Activated naive CD8-positive, alpha-beta T cell treated with anti-CD3 and anti-CD28 coated beads, Interleukin-2, amount 10 ng/mL, durations not matched to agents 7 days and 5 days (primary cell): ENCODE measurements around the gene RING1. TPM values are rescaled to one million over a fixed set of nuclear protein-coding genes. Genes with fewer than 3 reads are reported as not detected.
A peak's percentile ranks its signal among the peaks of the same experiment; 100 is the strongest.

Experiments used
- ATAC-seq: fragments of 150-1000 bp; cut with Tn5 transposase; one replicate; pipeline ENCODE4 v1.10.0; 2021; ENCODE audit warnings: low read depth, moderate library complexity
- POLR2A ChIA-PET: fragments of 350-600 bp; sonication (Branson Sonifier 250); formaldehyde crosslinking; loops from one replicate; lab custom pipeline; 2021; ENCODE audit warnings: antibody characterized with exemption; lab: Charles Lee
- DNase-seq: peaks from one replicate; pipeline ENCODE4 v3.0.0; 2021
- H3K27ac Mint-ChIP-seq: one replicate; pipeline ENCODE4 v1.8.0; 2022; ENCODE audit warnings: mild to moderate bottlenecking, mixed read lengths
- H3K27me3 Mint-ChIP-seq: one replicate; pipeline ENCODE4 v1.8.0; 2022; ENCODE audit warnings: mild to moderate bottlenecking, moderate library complexity, mixed read lengths
- H3K36me3 Mint-ChIP-seq: one replicate; pipeline ENCODE4 v1.8.0; 2021; ENCODE audit warnings: mild to moderate bottlenecking, mixed read lengths
- H3K4me1 Mint-ChIP-seq: one replicate; pipeline ENCODE4 v1.8.0; 2021; ENCODE audit warnings: mixed read lengths
- H3K4me3 Mint-ChIP-seq: one replicate; pipeline ENCODE4 v1.8.0; 2022; ENCODE audit warnings: mild to moderate bottlenecking, moderate library complexity, mixed read lengths
- H3K9me3 Mint-ChIP-seq: one replicate; pipeline ENCODE4 v1.8.0; 2021; ENCODE audit warnings: mixed read lengths
- total RNA-seq, 2 experiments: library from RNA; stranded (reverse); gene quantifications; one replicate each; pipeline ENCODE4 v1.2.3, GENCODE V29; 2021

Gene RING1
- total RNA-seq = 10 to 100 TPM; 41.2 to 41.8 TPM

- Mint-ChIP-seq H3K27ac (peak within 1 kb of the TSS; percentile 94), H3K4me1 (peaks cover 39% of the 10 kb centered on the region), H3K27me3 (peaks cover 8% of the 10 kb centered on the region), H3K36me3 (peaks cover 11% of the 10 kb centered on the region), H3K9me3 (no peaks in the 10 kb centered on the region), H3K4me3 (peak within 1 kb of the TSS; percentile 91)
- peak; percentile 53 for ATAC-seq
- POLR2A ChIA-PET = interaction anchor here (0.6 to 2.5 kb wide), 22 partner anchors 8 to 236 kb away, joined by 3 to 26 read pairs (median 4); partner anchors contain the start of genes B3GALT4, HLA-DPA1, RPS18 and VPS52
- peak; percentile 92 for DNase-seq
These were observed at the start of gene RING1 for GRCh38 chr6:33208091-33208967. RING1 (plus strand) TSS chr6:33208500; CDS start chr6:33208823, 323 bp downstream.

GRCh38 chr6:33160096-33160495 lies 48.2 kb upstream of the RING1 start:
- POLR2A ChIA-PET = interaction anchor here (1.5 kb wide), 1 partner anchor 38 kb away, joined by 3 read pairs; no protein-coding TSS in a partner anchor
- Mint-ChIP-seq H3K4me3 (no peak overlapping the region), H3K27me3 (peaks cover 5% of the 10 kb centered on the region), H3K27ac (no peak overlapping the region), H3K9me3 (no peaks in the 10 kb centered on the region), H3K4me1 (peaks cover 4% of the 10 kb centered on the region), H3K36me3 (no peaks in the 10 kb centered on the region)
- DNase-seq (no peak), ATAC-seq (no peak)

- Mint-ChIP-seq H3K36me3 (no peaks in the 10 kb centered on the region), H3K9me3 (no peaks in the 10 kb centered on the region), H3K27ac (peak overlapping the region; percentile 83), H3K27me3 (peaks cover 5% of the 10 kb centered on the region), H3K4me3 (peak overlapping the region; percentile 88), H3K4me1 (peaks cover 4% of the 10 kb centered on the region)
- DNase-seq = no peak
- POLR2A ChIA-PET = interaction anchor here (1.6 kb wide), 1 partner anchor 87 kb away, joined by 7 read pairs; no protein-coding TSS in a partner anchor
- ATAC-seq = no peak
These were observed 47.5 kb upstream of the RING1 start for GRCh38 chr6:33160728-33161344.

GRCh38 chr6:33161354-33162331 lies 46.7 kb upstream of the RING1 start:
- DNase-seq (peak; percentile 93), ATAC-seq (peak; percentile 94)
- POLR2A ChIA-PET = interaction anchor here (0.9 to 1.6 kb wide), 2 partner anchors 47 to 87 kb away, joined by 4 to 7 read pairs; partner anchors contain the start of gene RING1
- H3K9me3 Mint-ChIP-seq = no peaks in the 10 kb centered on the region
- H3K4me3 Mint-ChIP-seq = peak overlapping the region; percentile 88
- peaks cover 4% of the 10 kb centered on the region for H3K4me1 Mint-ChIP-seq
- H3K27me3 Mint-ChIP-seq = peaks cover 5% of the 10 kb centered on the region
- peak overlapping the region; percentile 83 for H3K27ac Mint-ChIP-seq
- H3K36me3 Mint-ChIP-seq = no peaks in the 10 kb centered on the region

- ATAC-seq = no peak
- DNase-seq = no peak
- H3K4me3 Mint-ChIP-seq = no peak overlapping the region
- H3K36me3 Mint-ChIP-seq = no peaks in the 10 kb centered on the region
- no peak overlapping the region for H3K27ac Mint-ChIP-seq
- H3K4me1 Mint-ChIP-seq = peaks cover 4% of the 10 kb centered on the region
- peaks cover 3% of the 10 kb centered on the region for H3K27me3 Mint-ChIP-seq
- POLR2A ChIA-PET = no interaction called here
- no peaks in the 10 kb centered on the region for H3K9me3 Mint-ChIP-seq
These were observed 44.8 kb upstream of the RING1 start for GRCh38 chr6:33163540-33163939.

GRCh38 chr6:33164176-33164575 lies 44.1 kb upstream of the RING1 start:
- no peak for DNase-seq
- Mint-ChIP-seq H3K4me1 (peaks cover 4% of the 10 kb centered on the region), H3K9me3 (no peaks in the 10 kb centered on the region), H3K27me3 (peaks cover 3% of the 10 kb centered on the region), H3K4me3 (no peak overlapping the region), H3K36me3 (no peaks in the 10 kb centered on the region), H3K27ac (no peak overlapping the region)
- ATAC-seq = no peak
- POLR2A ChIA-PET = no interaction called here

- H3K4me3 Mint-ChIP-seq = no peak overlapping the region
- no peak overlapping the region for H3K27ac Mint-ChIP-seq
- DNase-seq (no peak), ATAC-seq (no peak)
- POLR2A ChIA-PET = no interaction called here
- no peaks in the 10 kb centered on the region for H3K9me3 Mint-ChIP-seq
- no peaks in the 10 kb centered on the region for H3K36me3 Mint-ChIP-seq
- peaks cover 4% of the 10 kb centered on the region for H3K4me1 Mint-ChIP-seq
- H3K27me3 Mint-ChIP-seq = peaks cover 3% of the 10 kb centered on the region
These were observed 43.5 kb upstream of the RING1 start for GRCh38 chr6:33164665-33165373.

GRCh38 chr6:33165581-33166258 lies 42.6 kb upstream of the RING1 start:
- peaks cover 3% of the 10 kb centered on the region for H3K27me3 Mint-ChIP-seq
- ATAC-seq = no peak

GRCh38 chr6:33166363-33166762 lies 41.9 kb upstream of the RING1 start:
- DNase-seq (no peak), ATAC-seq (no peak)
- no peaks in the 10 kb centered on the region for H3K36me3 Mint-ChIP-seq
- peak overlapping the region; percentile 57 for H3K27ac Mint-ChIP-seq
- H3K9me3 Mint-ChIP-seq = no peaks in the 10 kb centered on the region
- POLR2A ChIA-PET = no interaction called here
- H3K4me3 Mint-ChIP-seq = no peak overlapping the region
- H3K4me1 Mint-ChIP-seq = peaks cover under 1% of the 10 kb centered on the region
- peaks cover 3% of the 10 kb centered on the region for H3K27me3 Mint-ChIP-seq

More at GRCh38 chr6:33165581-33166258, 42.6 kb upstream of the RING1 start:
- DNase-seq = no peak
- no peak overlapping the region for H3K27ac Mint-ChIP-seq
- no peaks in the 10 kb centered on the region for H3K36me3 Mint-ChIP-seq
- peaks cover 4% of the 10 kb centered on the region for H3K4me1 Mint-ChIP-seq
- POLR2A ChIA-PET = no interaction called here
- H3K9me3 Mint-ChIP-seq = no peaks in the 10 kb centered on the region
- H3K4me3 Mint-ChIP-seq = no peak overlapping the region

- no peaks in the 10 kb centered on the region for H3K4me1 Mint-ChIP-seq
- peak overlapping the region; percentile 57 for H3K27ac Mint-ChIP-seq
- H3K4me3 Mint-ChIP-seq = no peak overlapping the region
- peaks cover 3% of the 10 kb centered on the region for H3K27me3 Mint-ChIP-seq
- H3K9me3 Mint-ChIP-seq = no peaks in the 10 kb centered on the region
- no peak for DNase-seq
- H3K36me3 Mint-ChIP-seq = no peaks in the 10 kb centered on the region
- ATAC-seq = no peak
- POLR2A ChIA-PET = no interaction called here
These were observed 41.5 kb upstream of the RING1 start for GRCh38 chr6:33166811-33167210.

- Mint-ChIP-seq H3K4me3 (no peak overlapping the region), H3K4me1 (no peaks in the 10 kb centered on the region), H3K27me3 (no peaks in the 10 kb centered on the region), H3K36me3 (no peaks in the 10 kb centered on the region), H3K27ac (no peak overlapping the region), H3K9me3 (no peaks in the 10 kb centered on the region)
- POLR2A ChIA-PET = no interaction called here
- no peak for DNase-seq
- no peak for ATAC-seq
These were observed 40.7 kb upstream of the RING1 start for GRCh38 chr6:33167374-33168283.
